Panc1 (cell line): ENCODE data around the gene CFAP100. TPM values are rescaled to one million over a fixed set of nuclear protein-coding genes. Genes with fewer than 3 reads are reported as not detected.
A peak's percentile ranks its signal among the peaks of the same experiment; 100 is the strongest.

Source experiments
- ATAC-seq: fragments of 200-7000 bp; cut with Tn5 transposase; 2 replicates; pipeline ENCODE4 v1.9.1; 2020; ENCODE audit warnings: mild to moderate bottlenecking, moderate library complexity
- BruUV-seq: library from RNA; stranded (reverse); fragments of 400-500 nt; replicated peaks from 2 replicates; lab custom pipeline; 2021; lab: Mats Ljungman, UMichigan
- CTCF ChIA-PET: fragments of 300-600 bp; sonication (Branson Sonifier 250); formaldehyde crosslinking; loops from one replicate; lab custom pipeline; 2022; ENCODE audit warnings: antibody characterized with exemption; lab: Charles Lee
- POLR2A ChIA-PET: fragments of 300-600 bp; sonication (Branson Sonifier 250); formaldehyde crosslinking; loops from one replicate; lab custom pipeline; 2022; ENCODE audit warnings: antibody characterized with exemption; lab: Charles Lee
- DNase-seq: peaks from one replicate; pipeline ENCODE4 v3.0.0-alpha.2; 2010; ENCODE audit warnings: low read depth, low spot score
- H3K27ac ChIP-seq: 2 replicates; pipeline ENCODE4 v1.5.1; 2011; ENCODE audit warnings: mild to moderate bottlenecking, low read length, inconsistent platforms
- H3K27me3 ChIP-seq: fragments of 200-500 bp; sonication (Bioruptor generic); 2 replicates; pipeline ENCODE4 v1.6.0; 2014; ENCODE audit warnings: low read length, inconsistent platforms; ENCODE audit not compliant: control insufficient read depth, insufficient read depth
- H3K36me3 ChIP-seq: fragments of 200-500 bp; sonication (Bioruptor generic); 2 replicates; pipeline ENCODE4 v1.5.1; 2014; ENCODE audit warnings: inconsistent platforms, mild to moderate bottlenecking, low read length, moderate library complexity; ENCODE audit not compliant: control insufficient read depth, insufficient read depth
- H3K4me1 ChIP-seq: 2 replicates; pipeline ENCODE4 v1.5.1; 2011; ENCODE audit warnings: inconsistent platforms, mild to moderate bottlenecking, low read length, moderate library complexity; ENCODE audit not compliant: control insufficient read depth, insufficient read depth
- H3K4me3 ChIP-seq, 2 experiments: 2 replicates each; pipeline ENCODE4 v1.5.1; 2011 to 2012; ENCODE audit warnings: low read depth in 2 of 2, low read length in 2 of 2, mild to moderate bottlenecking in 2 of 2, inconsistent platforms in 1 of 2, moderate library complexity in 1 of 2
- H3K9me3 ChIP-seq: fragments of 200-500 bp; sonication (Bioruptor generic); 2 replicates; pipeline ENCODE4 v1.5.1; 2014; ENCODE audit warnings: low read depth, mild to moderate bottlenecking, inconsistent platforms, low read length, moderate library complexity; ENCODE audit not compliant: control insufficient read depth, insufficient read depth
- POLR2AphosphoS5 ChIP-seq: IDR thresholded peaks from 2 replicates; pipeline ENCODE4 v1.6.1; 2012; ENCODE audit warnings: mild to moderate bottlenecking, low read depth, low read length, moderate library complexity
- SIN3A ChIP-seq: IDR thresholded peaks from 2 replicates; pipeline ENCODE4 v1.6.1; 2012; ENCODE audit warnings: low read depth, mild to moderate bottlenecking, low read length, moderate library complexity, borderline replicate concordance; ENCODE audit not compliant: insufficient read depth
- TCF7L2 ChIP-seq: IDR thresholded peaks from 2 replicates; pipeline ENCODE4 v1.6.1; 2011; ENCODE audit warnings: mild to moderate bottlenecking, low read depth, low read length, inconsistent platforms
- in situ Hi-C: cut with HindIII; loops from 2 replicates; pipeline ENCODE4 v1.10.0; 2016; ENCODE audit warnings: low sequenced_read_pairs, low pct_unique_long_range_greater_than_20kb
- intact Hi-C: fragments of 100-400 bp; cut with micrococcal nuclease; formaldehyde crosslinking; loops from one replicate; pipeline ENCODE4 v1.10.0; 2022; ENCODE audit not compliant: unreplicated experiment
- total RNA-seq: library from RNA; stranded (reverse); gene quantifications from one replicate; pipeline ENCODE4 v1.2.1, GENCODE V29; 2021; ENCODE audit not compliant: unreplicated experiment
- TF ChIP-seq, protein P1 (sequence below), 2 experiments: IDR thresholded peaks; 2 replicates each; pipeline ENCODE4 v1.6.1; 2011 to 2012; ENCODE audit warnings: low read depth in 2 of 2, control low read depth in 1 of 2, low read length in 1 of 2, mild to moderate bottlenecking in 1 of 2, moderate library complexity in 1 of 2; ENCODE audit not compliant: insufficient read depth in 1 of 2
- TF ChIP-seq, protein P2 (sequence below): fragments of 450-650 bp; IDR thresholded peaks from 2 replicates; pipeline ENCODE4 v1.5.1; 2017; ENCODE audit warnings: mild to moderate bottlenecking

Gene CFAP100
- total RNA-seq, 1 experiment from 2014 or later, result not detected

DNA sequence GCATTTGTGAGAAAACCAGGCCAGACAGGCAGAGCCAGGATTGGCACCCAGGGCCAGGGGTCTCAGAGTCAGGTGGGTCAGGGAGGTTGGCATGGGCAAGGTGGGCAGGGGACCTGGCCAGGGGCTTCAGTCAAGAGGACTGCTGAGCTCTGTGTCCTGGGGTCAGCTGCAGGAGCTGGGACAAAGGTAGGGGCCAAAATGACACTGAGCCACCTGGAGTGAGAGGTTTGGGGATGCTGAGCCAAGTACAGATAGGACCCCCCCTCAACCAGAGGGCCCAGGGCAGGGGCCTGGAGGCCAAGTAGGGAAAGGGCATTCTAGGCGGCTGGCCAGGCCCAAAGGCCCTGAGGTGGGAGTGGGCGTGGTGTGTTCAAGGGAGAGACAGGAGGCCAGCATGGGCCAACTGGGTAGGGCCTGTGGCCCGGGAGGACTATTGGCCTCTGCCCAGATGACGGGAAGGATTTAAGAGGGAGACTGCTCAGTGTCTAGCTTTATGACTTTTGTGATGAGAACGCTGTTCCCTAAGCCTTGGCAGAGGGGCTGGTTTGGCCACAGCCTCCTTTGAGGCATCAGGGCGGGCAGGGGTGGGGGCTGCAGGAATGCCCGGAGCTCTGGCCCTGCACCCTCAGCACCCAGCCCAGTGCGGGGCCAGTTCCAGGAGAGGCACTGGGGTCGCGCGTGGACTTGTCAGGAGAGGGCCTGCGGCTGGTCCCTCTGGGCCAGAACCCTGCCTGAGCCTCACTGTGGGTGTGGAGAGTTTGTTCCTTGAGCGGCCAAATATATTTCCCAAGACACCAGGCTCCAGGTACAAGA is 3.1 kb downstream of the CFAP100 start:
- in situ Hi-C loops (no loop called here), intact Hi-C loops (no loop called here)
- no peak overlapping the region for H3K27ac ChIP-seq
- H3K9me3 ChIP-seq, result no peaks in the 10 kb centered on the region
- BruUV-seq, result no TSS peak
- H3K4me3 ChIP-seq, result no peak overlapping the region
- peaks cover 4% of the 10 kb centered on the region for H3K27me3 ChIP-seq
- no peaks in the 10 kb centered on the region for H3K4me1 ChIP-seq
- ATAC-seq (no peak), DNase-seq (no peak)
- H3K36me3 ChIP-seq, result no peaks in the 10 kb centered on the region
- POLR2A ChIA-PET, result no interaction called here
- CTCF ChIA-PET, result interaction anchor here (0.6 kb wide), 1 partner anchor 9 kb away, joined by 3 read pairs; no protein-coding TSS in a partner anchor
- no peak for TF ChIP-seq TCF7L2
- TF ChIP-seq SIN3A, result no peak
- TF ChIP-seq, protein P1, sequence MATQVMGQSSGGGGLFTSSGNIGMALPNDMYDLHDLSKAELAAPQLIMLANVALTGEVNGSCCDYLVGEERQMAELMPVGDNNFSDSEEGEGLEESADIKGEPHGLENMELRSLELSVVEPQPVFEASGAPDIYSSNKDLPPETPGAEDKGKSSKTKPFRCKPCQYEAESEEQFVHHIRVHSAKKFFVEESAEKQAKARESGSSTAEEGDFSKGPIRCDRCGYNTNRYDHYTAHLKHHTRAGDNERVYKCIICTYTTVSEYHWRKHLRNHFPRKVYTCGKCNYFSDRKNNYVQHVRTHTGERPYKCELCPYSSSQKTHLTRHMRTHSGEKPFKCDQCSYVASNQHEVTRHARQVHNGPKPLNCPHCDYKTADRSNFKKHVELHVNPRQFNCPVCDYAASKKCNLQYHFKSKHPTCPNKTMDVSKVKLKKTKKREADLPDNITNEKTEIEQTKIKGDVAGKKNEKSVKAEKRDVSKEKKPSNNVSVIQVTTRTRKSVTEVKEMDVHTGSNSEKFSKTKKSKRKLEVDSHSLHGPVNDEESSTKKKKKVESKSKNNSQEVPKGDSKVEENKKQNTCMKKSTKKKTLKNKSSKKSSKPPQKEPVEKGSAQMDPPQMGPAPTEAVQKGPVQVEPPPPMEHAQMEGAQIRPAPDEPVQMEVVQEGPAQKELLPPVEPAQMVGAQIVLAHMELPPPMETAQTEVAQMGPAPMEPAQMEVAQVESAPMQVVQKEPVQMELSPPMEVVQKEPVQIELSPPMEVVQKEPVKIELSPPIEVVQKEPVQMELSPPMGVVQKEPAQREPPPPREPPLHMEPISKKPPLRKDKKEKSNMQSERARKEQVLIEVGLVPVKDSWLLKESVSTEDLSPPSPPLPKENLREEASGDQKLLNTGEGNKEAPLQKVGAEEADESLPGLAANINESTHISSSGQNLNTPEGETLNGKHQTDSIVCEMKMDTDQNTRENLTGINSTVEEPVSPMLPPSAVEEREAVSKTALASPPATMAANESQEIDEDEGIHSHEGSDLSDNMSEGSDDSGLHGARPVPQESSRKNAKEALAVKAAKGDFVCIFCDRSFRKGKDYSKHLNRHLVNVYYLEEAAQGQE (IDR thresholded peaks at IDR 0.05; ENCODE audit: insufficient read depth in 1 of 2, low read depth in 2 of 2, low read length in 1 of 2), result no peak
- no peak for TF ChIP-seq POLR2AphosphoS5
- TF ChIP-seq, protein P2, sequence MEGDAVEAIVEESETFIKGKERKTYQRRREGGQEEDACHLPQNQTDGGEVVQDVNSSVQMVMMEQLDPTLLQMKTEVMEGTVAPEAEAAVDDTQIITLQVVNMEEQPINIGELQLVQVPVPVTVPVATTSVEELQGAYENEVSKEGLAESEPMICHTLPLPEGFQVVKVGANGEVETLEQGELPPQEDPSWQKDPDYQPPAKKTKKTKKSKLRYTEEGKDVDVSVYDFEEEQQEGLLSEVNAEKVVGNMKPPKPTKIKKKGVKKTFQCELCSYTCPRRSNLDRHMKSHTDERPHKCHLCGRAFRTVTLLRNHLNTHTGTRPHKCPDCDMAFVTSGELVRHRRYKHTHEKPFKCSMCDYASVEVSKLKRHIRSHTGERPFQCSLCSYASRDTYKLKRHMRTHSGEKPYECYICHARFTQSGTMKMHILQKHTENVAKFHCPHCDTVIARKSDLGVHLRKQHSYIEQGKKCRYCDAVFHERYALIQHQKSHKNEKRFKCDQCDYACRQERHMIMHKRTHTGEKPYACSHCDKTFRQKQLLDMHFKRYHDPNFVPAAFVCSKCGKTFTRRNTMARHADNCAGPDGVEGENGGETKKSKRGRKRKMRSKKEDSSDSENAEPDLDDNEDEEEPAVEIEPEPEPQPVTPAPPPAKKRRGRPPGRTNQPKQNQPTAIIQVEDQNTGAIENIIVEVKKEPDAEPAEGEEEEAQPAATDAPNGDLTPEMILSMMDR, result no peak

DNA sequence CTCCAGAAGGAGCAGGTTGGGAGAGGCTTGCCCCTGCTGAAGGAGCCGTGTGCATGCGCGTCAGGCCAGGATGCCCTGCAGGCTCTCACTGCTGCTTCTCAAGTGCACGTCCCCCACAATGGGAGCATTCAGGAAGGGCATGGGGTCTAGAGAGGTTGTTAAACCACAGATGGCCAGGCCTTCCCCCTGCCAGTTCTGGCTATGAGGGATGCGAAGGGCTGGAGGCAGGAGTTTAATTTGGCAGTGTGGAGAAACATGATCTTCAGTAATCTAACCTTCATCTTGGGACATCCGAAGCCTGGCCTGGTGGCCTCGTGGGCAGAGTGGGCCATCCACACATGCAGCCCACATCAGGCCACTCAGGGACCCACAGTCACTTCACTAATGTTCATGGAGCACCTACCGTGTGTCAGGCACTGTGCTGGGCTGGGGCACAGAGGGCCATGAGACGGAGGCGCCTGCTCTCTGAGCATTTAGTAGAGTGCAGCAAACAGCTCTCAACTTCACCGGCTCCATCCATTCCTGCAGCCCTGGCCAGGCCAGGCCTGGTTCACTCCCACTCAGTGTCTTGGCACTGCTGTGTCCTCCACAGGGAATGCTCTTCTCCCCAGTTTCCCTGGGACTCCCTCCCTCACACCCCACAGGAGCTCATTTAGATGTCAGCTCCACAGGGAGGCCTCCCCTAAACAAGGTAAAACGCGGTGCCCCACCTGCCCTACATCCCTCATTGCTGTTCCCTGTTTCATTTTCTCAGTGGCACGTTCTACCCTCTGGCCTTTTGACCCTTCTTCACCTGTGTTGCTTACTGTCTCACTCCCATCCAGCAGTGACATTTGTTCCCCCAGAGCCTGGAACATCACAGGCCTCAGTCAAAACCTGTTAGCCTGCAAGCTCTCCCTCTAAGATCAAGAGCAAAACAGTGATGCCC is 4.0 kb downstream of the CFAP100 start:
- POLR2A ChIA-PET, result no interaction called here
- in situ Hi-C loops, result no loop called here
- no TSS peak for BruUV-seq

More for the DNA sequence above, 4.0 kb downstream of the CFAP100 start:
- intact Hi-C loops, result no loop called here
- CTCF ChIA-PET, result interaction anchor here (0.6 kb wide), 1 partner anchor 10 kb away, joined by 3 read pairs; no protein-coding TSS in a partner anchor
- no peak overlapping the region for H3K4me3 ChIP-seq
- TF ChIP-seq SIN3A (no peak), POLR2AphosphoS5 (no peak), TCF7L2 (no peak)
- TF ChIP-seq, protein P1 (IDR thresholded peaks at IDR 0.05; ENCODE audit: insufficient read depth in 1 of 2, low read depth in 2 of 2, low read length in 1 of 2), result no peak
- TF ChIP-seq, protein P2, result no peak
- H3K36me3 ChIP-seq, result no peaks in the 10 kb centered on the region
- ATAC-seq (0 out of 2 replicates have a peak, but pooled peaks have one; percentile 25), DNase-seq (no peak)
- H3K27me3 ChIP-seq, result no peaks in the 10 kb centered on the region; the same call in none of the 2 replicates
- H3K4me1 ChIP-seq, result no peaks in the 10 kb centered on the region
- no peaks in the 10 kb centered on the region for H3K9me3 ChIP-seq
- no peak overlapping the region for H3K27ac ChIP-seq
